BE2C (cell line): ENCODE measurements around the gene DSG2.

ENCODE experiments used
- DNase-seq: peaks from one replicate; pipeline ENCODE4 v3.0.0-alpha.2; 2020
- H3K27me3 ChIP-seq: fragments of 250-450 bp; sonication (Bioruptor Pico); 2 replicates; pipeline ENCODE4 v1.5.1; 2020; ENCODE audit warnings: mild to moderate bottlenecking
- H3K36me3 ChIP-seq: fragments of 250-450 bp; sonication (Bioruptor Pico); 2 replicates; pipeline ENCODE4 v1.5.1; 2020; ENCODE audit warnings: mild to moderate bottlenecking
- H3K4me1 ChIP-seq: fragments of 250-450 bp; sonication (Bioruptor Pico); 2 replicates; pipeline ENCODE4 v1.5.1; 2020
- H3K4me3 ChIP-seq: 2 replicates; pipeline ENCODE4 v1.5.1; 2011; ENCODE audit warnings: low read depth, low read length
- H3K9me3 ChIP-seq: fragments of 250-450 bp; sonication (Bioruptor Pico); 2 replicates; pipeline ENCODE4 v1.5.1; 2020
- CTCF ChIP-seq: IDR thresholded peaks from 2 replicates; pipeline ENCODE4 v1.5.1; 2012; ENCODE audit warnings: mild to moderate bottlenecking, low read depth, low read length

The DSG2 gene

GRCh38 chr18:31511098-31511497, 13.1 kb downstream of the DSG2 start:
- no peaks in the 10 kb centered on the region for H3K36me3 ChIP-seq
- no peaks in the 10 kb centered on the region for H3K9me3 ChIP-seq
- no peak overlapping the region for H3K4me3 ChIP-seq
- no peak for DNase-seq
- H3K4me1 ChIP-seq, result no peaks in the 10 kb centered on the region
- no peaks in the 10 kb centered on the region for H3K27me3 ChIP-seq
- TF ChIP-seq CTCF, result no peak

GRCh38 chr18:31512203-31512764, 14.3 kb downstream of the DSG2 start:
- Histone ChIP-seq H3K4me1 (no peaks in the 10 kb centered on the region), H3K4me3 (no peak overlapping the region), H3K36me3 (no peaks in the 10 kb centered on the region), H3K9me3 (no peaks in the 10 kb centered on the region), H3K27me3 (no peaks in the 10 kb centered on the region)
- no peak for TF ChIP-seq CTCF
- DNase-seq, result no peak

- DNase-seq, result no peak
- Histone ChIP-seq H3K36me3 (no peaks in the 10 kb centered on the region), H3K27me3 (no peaks in the 10 kb centered on the region), H3K4me1 (no peaks in the 10 kb centered on the region), H3K9me3 (no peaks in the 10 kb centered on the region), H3K4me3 (no peak overlapping the region)
- no peak for TF ChIP-seq CTCF
These were observed 15.4 kb downstream of the DSG2 start for GRCh38 chr18:31513189-31513935.

- Histone ChIP-seq H3K36me3 (no peaks in the 10 kb centered on the region), H3K27me3 (no peaks in the 10 kb centered on the region), H3K9me3 (no peaks in the 10 kb centered on the region), H3K4me1 (no peaks in the 10 kb centered on the region), H3K4me3 (no peak overlapping the region)
- TF ChIP-seq CTCF, result no peak
- no peak for DNase-seq
These were observed 18.5 kb downstream of the DSG2 start for GRCh38 chr18:31516437-31516836.

- DNase-seq, result no peak
- no peak overlapping the region for H3K4me3 ChIP-seq
- H3K4me1 ChIP-seq, result no peaks in the 10 kb centered on the region
- no peaks in the 10 kb centered on the region for H3K36me3 ChIP-seq
- no peaks in the 10 kb centered on the region for H3K9me3 ChIP-seq
- TF ChIP-seq CTCF, result no peak
- H3K27me3 ChIP-seq, result no peaks in the 10 kb centered on the region
These were observed 28.4 kb downstream of the DSG2 start for GRCh38 chr18:31526374-31526773.

GRCh38 chr18:31533236-31533635, 35.3 kb downstream of the DSG2 start:
- Histone ChIP-seq H3K27me3 (no peaks in the 10 kb centered on the region), H3K36me3 (no peaks in the 10 kb centered on the region), H3K4me1 (no peaks in the 10 kb centered on the region), H3K9me3 (no peaks in the 10 kb centered on the region), H3K4me3 (no peak overlapping the region)
- TF ChIP-seq CTCF, result no peak
- no peak for DNase-seq
